ENCODE data around the gene SETD7. TPM values are rescaled to one million over a fixed set of nuclear protein-coding genes. Genes with fewer than 3 reads are reported as not detected.

SETD7 gene
- total and polyA plus RNA-seq, 2 experiments from 2014 or later = 1.1 to 4.2 TPM

GRCh38 chr4:139469869-139470268 is 86.2 kb downstream of the SETD7 start (continued):
- no peak for TF ChIP-seq ZNF462 (CRISPR knock-in tag; IDR thresholded peaks at IDR 0.05)
- TF ChIP-seq CREB1 (CRISPR knock-in tag; IDR thresholded peaks at IDR 0.05; ENCODE audit: low read depth) = no peak

GRCh38 chr4:139469216-139469615 is 86.8 kb downstream of the SETD7 start:
- H3K4me1 ChIP-seq (ENCODE audit: insufficient read depth) = no peaks in the 10 kb centered on the region
- no peak overlapping the region for H3K4me3 Mint-ChIP-seq
- DNase-seq (ENCODE audit: low spot score) = no peak
- no peak overlapping the region for H3K27ac Mint-ChIP-seq
- H3K27me3 Mint-ChIP-seq (ENCODE audit: insufficient read depth, low read depth, poor library complexity) = no peaks in the 10 kb centered on the region
- peaks cover 4% of the 10 kb centered on the region; the same call in 1 of the 2 replicates for H4K20me1 ChIP-seq (replicated peaks; ENCODE audit: insufficient read depth)
- no peaks in the 10 kb centered on the region for H3K27me3 ChIP-seq (ENCODE audit: insufficient read depth)
- H3K4me2 ChIP-seq = no peak overlapping the region
- peaks cover 77% of the 10 kb centered on the region for H3K79me2 ChIP-seq (replicated peaks; ENCODE audit: insufficient read depth)
- no peaks in the 10 kb centered on the region; the same call in 1 of the 2 replicates for H3K36me3 ChIP-seq (ENCODE audit: insufficient read depth)
- no peaks in the 10 kb centered on the region for H3K4me1 Mint-ChIP-seq
- peaks cover 22% of the 10 kb centered on the region for H3K9me3 Mint-ChIP-seq
- H3F3A ChIP-seq (replicated peaks; ENCODE audit: low read depth) = no peaks in the 10 kb centered on the region
- H3K9me2 ChIP-seq (ENCODE audit: insufficient read depth) = no peaks in the 10 kb centered on the region
- H3K4me3 ChIP-seq = no peak overlapping the region
- peaks cover 48% of the 10 kb centered on the region for H3K36me3 Mint-ChIP-seq (ENCODE audit: low read depth)
- no peak overlapping the region for H3K27ac ChIP-seq (ENCODE audit: low read depth)
- no peak overlapping the region for H2AFZ ChIP-seq
- no peak for ATAC-seq
- TF ChIP-seq EZH2 (IDR thresholded peaks at IDR 0.05; ENCODE audit: low read depth, unreplicated experiment) = no peak
- no peak for TF ChIP-seq EZH2phosphoT487 (IDR thresholded peaks at IDR 0.05; ENCODE audit: unreplicated experiment)
- no peak for TF ChIP-seq JUNB (IDR thresholded peaks at IDR 0.05; ENCODE audit: unreplicated experiment)
- no peak for TF ChIP-seq ZNF114 (CRISPR knock-in tag; IDR thresholded peaks at IDR 0.05)
- TF ChIP-seq ZNF462 (CRISPR knock-in tag; IDR thresholded peaks at IDR 0.05) = no peak
- no peak for TF ChIP-seq CREB1 (CRISPR knock-in tag; IDR thresholded peaks at IDR 0.05; ENCODE audit: low read depth)
- TF ChIP-seq ZNF331 (CRISPR knock-in tag; IDR thresholded peaks at IDR 0.05; ENCODE audit: low read depth) = no peak
- TF ChIP-seq, protein P1, sequence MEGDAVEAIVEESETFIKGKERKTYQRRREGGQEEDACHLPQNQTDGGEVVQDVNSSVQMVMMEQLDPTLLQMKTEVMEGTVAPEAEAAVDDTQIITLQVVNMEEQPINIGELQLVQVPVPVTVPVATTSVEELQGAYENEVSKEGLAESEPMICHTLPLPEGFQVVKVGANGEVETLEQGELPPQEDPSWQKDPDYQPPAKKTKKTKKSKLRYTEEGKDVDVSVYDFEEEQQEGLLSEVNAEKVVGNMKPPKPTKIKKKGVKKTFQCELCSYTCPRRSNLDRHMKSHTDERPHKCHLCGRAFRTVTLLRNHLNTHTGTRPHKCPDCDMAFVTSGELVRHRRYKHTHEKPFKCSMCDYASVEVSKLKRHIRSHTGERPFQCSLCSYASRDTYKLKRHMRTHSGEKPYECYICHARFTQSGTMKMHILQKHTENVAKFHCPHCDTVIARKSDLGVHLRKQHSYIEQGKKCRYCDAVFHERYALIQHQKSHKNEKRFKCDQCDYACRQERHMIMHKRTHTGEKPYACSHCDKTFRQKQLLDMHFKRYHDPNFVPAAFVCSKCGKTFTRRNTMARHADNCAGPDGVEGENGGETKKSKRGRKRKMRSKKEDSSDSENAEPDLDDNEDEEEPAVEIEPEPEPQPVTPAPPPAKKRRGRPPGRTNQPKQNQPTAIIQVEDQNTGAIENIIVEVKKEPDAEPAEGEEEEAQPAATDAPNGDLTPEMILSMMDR (conservative IDR thresholded peaks at IDR 0.05; ENCODE audit: low read depth in 2 of 2) = no peak
